HG03457 (cell line): ENCODE results near the gene ZNF813.
"Not testable (repeated sequence)": the region's sequence is repeated elsewhere in the genome, so short reads cannot be mapped to it uniquely, and the experiment has no call there.

ENCODE experiments used
- ATAC-seq: cut with Tn5 transposase; IDR thresholded peaks from one replicate; pipeline ENCODE4 v1.9.1; 2021; ENCODE audit warnings: moderate number of reproducible peaks; ENCODE audit not compliant: unreplicated experiment

The ZNF813 gene

DNA sequence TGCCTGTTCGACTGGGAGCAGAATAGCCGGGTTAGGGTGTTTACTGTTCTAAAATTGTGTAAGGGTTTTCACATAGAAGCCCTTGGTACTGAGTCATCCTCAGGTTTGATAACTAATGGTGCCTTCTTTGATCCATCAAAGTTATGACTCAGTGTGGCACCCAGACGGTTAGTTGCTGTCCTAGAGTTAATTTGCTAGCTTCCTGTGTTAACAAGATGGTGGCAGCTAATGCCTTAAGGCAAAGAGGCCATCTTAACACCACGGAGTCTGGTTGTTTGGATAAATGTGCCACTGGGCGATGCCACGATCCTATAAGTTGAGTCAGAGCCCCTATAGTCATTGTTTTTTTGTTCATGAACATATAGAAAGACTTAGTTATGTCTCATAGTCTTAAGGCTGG lies 7.9 kb downstream of the ZNF813 start:
- ATAC-seq: not testable (repeated sequence)

- ATAC-seq: not testable (repeated sequence)
Observed at GRCh38 chr19:53483751-53484150, 16.2 kb downstream of the ZNF813 start.

DNA sequence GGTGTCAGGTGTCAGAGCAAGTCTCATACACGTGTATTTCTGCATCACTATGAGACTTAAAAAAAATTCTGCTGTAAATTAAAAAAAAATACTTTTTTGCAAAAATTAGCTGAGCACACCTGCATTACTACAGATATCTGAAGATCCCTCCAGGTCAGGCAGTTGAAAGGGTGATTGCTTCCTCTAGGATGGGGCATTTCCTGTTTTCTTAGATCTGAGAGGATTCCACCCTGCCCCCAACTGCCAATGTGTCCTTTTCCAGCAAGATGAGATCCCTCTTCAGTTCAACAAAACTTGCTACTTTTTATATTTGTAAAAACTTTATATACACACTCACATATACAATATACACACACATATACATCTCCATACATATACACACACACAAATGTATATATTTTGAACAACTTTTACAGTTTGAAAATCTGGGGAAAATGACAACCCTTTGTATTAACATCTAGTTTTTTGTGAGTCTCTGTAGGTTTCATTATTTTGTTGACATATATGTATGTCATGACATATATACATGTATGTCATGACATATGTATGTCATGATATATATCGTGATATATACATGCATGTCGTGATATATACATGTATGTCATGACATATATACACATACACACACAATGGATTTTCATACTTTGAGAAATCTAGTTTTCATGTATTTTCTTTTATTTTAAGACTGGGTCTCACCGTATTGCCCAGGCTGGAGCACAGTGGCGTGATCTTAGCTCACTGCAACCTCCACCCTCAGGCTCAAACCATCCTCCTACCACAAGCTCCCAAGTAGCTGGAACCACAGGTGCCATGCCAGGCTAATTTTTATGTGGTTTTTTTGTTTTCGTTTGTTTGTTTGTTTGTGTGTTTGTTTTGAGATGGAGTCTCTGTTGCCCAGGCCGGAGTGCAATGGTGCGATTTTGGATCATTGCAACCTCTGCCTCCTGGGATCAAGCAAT lies 17.8 kb downstream of the ZNF813 start:
- no peak for ATAC-seq

DNA sequence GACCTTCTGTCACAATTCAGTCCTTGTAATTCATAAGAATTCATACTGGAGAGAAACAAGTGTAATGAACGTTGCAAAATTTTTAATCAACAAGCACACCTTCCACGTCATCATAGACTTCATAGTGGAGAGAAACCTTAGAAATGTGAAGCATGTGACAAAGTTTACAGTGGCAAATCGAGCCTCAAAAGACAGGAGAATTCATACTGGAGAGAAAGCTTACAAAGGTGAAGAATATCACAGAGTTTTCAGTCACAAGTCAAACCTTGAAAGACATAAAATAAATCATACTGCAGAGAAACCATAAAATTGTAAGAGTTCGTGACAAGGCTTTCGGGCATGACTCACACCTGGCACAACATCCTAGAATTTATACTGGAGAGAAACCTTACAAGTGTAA lies 24.6 kb downstream of the ZNF813 start:
- ATAC-seq: no peak

- ATAC-seq: not testable (repeated sequence)
Observed at GRCh38 chr19:53497311-53498023, 29.9 kb downstream of the ZNF813 start.

DNA sequence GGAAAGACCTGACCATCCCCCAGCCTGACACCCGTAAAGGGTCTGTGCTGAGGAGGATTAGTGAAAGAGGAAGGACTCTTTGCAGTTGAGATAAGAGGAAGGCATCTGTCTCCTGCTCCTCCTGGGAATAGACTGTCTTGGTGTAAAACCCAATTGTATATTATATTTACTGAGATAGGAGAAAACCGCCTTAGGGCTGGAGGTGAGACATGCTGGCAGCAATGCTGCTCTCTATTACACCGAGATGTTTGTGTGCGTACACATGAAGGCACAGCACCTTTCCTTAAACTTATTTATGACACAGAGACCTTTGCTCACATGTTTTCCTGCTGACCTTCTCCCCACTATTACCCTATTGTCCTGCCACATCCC lies 30.5 kb downstream of the ZNF813 start:
- not testable (repeated sequence) for ATAC-seq

DNA sequence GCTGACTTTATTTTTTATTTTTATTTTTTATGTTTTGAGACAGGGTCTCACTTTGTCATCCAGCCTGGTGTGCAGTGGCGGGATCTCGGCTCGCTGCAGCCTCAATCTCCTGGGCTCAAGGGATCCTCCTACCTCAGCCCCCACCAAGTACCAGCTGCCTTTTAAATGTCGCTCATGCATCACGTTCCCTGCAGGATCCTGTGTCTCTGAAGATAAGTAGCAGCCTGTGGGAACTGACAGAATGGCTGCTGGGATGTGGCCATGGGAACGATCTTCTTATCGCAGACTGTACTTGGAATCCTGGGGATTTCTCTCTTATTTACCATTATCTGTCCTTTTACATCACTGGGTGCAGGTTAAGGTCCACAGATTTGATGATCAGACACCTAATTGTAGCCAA lies 35.6 kb downstream of the ZNF813 start:
- ATAC-seq: not testable (repeated sequence)

DNA sequence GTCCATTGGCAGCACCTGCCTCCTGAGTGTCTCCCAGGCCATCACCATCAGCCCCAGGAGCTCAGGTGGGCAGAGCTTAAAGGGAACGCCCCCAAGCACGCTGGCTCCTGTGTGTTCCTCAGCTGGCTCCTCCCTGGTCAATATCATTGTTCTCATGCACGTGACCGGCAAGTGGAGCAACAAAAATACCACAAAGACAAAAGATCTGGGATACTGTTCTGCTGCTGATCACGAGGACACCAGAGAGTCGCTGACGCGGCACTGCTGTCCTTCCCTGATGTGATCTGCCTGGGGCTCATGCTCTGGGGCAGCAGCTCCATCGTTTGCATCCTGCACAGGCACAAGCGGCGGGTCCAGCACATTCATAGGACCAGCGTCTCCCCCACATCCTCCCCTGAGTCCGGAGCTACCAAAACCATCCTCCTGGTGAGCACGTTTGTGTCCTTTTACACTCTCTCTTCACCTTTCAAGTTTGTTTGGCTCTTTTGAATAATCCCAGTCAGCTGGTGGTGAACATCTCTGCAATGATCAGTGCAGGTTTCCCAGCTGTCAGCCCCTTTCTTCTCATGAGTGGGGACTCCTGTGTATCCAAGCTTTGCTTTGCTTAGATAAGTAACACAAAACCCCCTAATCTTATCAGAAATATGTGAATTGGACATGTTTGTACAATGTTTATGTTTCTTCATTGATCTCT lies 36.3 kb downstream of the ZNF813 start:
- ATAC-seq: not testable (repeated sequence)

- ATAC-seq: not testable (repeated sequence)
Observed at GRCh38 chr19:53504365-53504703, 36.8 kb downstream of the ZNF813 start.

DNA sequence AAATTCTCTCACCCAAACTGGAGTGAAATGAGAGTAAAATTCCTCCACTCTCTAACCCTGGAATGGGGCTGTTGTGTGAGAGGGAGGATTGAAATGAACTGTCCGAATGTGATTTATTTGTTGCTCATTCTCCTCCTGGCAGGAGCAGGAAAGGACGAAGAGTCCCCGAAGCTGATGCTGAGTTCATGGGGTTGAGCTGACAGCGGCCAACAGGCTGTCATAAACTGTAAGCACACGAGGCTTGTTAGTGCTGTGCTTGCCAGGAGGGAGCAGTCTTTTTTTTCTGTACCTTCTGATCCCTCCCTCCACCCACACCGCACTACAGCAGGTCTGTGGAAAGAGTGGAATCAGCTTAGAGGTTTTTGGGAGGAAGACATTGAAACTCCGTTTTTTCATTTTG lies 37.4 kb downstream of the ZNF813 start:
- no peak for ATAC-seq

GRCh38 chr19:53506728-53507127 lies 39.2 kb downstream of the ZNF813 start:
- ATAC-seq: no peak

GRCh38 chr19:53507523-53508442 lies 40.2 kb downstream of the ZNF813 start:
- ATAC-seq: no peak

- ATAC-seq: no peak
Observed at GRCh38 chr19:53509443-53509842, 41.9 kb downstream of the ZNF813 start.

GRCh38 chr19:53509845-53510244 lies 42.3 kb downstream of the ZNF813 start:
- ATAC-seq: no peak

DNA sequence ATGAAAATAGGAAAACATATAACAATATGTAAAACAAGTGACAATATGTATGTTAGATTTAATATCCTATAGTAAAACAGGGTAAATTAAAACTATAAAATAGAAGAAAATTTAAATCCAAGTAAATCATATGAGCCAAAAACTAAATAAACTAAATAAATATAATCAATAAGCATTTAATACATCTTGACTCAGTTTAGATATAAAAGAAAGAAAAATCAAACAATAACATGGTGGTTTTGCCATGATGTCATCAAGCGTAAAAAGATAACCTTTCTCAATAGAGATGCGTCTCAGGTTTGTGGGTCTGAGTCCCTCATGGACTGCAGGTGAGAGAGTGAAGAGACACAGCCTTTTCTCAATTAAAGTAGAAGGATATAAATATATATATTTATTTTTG lies 43.8 kb downstream of the ZNF813 start:
- no peak for ATAC-seq

DNA sequence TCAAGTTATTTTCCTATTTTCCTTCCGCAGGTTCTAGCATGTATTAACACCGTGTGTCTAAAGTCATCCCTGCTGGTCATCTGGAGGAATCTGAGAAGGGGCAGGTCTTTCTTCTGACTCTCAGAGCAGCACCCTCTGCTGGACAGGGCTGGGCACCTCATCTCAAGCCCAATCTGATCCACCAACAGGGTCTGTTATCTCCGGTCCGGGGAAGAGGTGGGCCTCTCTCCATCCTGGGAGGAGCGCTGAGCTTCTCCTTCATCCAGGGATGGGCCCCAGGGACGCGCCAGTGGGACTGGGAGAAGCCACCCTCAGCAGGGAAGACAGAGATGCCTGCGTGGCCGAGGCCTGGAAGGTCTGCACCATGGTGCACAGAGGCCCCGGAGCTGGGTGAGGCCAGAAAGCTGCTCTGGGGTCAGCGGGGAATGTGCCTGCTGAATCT lies 44.4 kb downstream of the ZNF813 start:
- no peak for ATAC-seq

GRCh38 chr19:53515047-53515446 lies 47.5 kb downstream of the ZNF813 start:
- ATAC-seq: not testable (repeated sequence)

- no peak for ATAC-seq
Observed at GRCh38 chr19:53517114-53517741, 49.7 kb downstream of the ZNF813 start.

- no peak for ATAC-seq
Observed at GRCh38 chr19:53518121-53518520, 50.6 kb downstream of the ZNF813 start.

DNA sequence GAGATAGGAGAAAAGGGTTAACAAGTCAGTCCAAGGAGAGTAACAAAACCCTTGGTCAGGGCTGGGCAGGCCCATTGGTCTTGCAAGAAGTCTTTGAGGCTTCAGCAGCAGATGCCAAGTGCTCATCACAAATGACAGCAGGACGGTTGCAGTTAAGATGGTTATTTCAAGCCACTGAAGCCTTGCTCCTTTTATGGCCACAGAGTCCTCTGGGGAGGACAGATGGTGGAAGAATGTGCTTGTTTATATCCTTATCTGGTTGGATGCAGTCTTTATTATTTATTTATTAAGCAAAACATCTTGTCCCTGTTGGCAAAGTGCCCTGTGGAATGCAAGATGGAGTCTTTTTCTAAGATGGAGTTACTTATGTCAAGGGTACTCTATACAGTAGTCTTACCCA lies 51.2 kb downstream of the ZNF813 start:
- ATAC-seq: no peak
